ENCODE measurements around the gene THAP4. TPM values are rescaled to one million over a fixed set of nuclear protein-coding genes. Genes with fewer than 3 reads are reported as not detected.
"Not testable (repeated sequence)": the region's sequence is repeated elsewhere in the genome, so short reads cannot be mapped to it uniquely, and the experiment has no call there.

Gene THAP4
- total RNA-seq, 3 donors from 2014 or later, result 35.3 to 45.9 (median 38.1) TPM

DNA sequence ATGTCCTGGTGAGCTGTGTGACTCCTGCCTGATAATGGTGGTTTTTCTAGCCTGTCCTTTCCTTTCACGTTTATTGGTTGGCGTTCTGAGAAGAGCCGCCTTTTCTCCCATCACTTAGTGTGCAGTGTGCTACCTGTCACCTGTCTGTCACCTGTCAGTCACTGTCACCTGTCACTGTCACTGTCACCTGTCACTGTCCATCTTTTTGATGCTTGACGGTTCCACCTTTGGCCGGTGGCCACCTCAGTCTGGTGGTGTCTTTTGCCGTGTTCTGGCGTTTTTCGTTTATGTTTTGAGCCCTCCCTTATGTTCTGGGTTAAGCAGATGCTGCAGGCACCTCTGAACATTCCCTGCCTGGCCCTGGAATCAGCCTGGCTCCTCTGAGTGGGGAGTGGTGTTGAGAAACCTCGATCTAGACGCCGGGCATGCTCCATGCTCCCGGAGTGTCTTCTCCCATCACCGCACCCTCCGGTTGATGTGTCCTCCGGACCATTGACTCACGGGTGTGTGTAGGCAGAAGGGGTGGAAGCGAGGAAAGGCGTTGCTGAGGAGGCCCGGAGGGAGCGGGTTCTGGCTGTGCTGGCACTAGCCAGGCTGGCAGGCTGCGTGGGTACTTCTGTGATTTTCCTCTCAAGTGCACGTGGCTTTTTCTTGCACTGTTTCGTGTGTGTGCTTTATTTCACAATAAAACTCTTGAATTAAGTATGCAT, 28.9 kb upstream of the THAP4 start:
- TF ChIP-seq, protein P1, sequence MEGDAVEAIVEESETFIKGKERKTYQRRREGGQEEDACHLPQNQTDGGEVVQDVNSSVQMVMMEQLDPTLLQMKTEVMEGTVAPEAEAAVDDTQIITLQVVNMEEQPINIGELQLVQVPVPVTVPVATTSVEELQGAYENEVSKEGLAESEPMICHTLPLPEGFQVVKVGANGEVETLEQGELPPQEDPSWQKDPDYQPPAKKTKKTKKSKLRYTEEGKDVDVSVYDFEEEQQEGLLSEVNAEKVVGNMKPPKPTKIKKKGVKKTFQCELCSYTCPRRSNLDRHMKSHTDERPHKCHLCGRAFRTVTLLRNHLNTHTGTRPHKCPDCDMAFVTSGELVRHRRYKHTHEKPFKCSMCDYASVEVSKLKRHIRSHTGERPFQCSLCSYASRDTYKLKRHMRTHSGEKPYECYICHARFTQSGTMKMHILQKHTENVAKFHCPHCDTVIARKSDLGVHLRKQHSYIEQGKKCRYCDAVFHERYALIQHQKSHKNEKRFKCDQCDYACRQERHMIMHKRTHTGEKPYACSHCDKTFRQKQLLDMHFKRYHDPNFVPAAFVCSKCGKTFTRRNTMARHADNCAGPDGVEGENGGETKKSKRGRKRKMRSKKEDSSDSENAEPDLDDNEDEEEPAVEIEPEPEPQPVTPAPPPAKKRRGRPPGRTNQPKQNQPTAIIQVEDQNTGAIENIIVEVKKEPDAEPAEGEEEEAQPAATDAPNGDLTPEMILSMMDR (IDR thresholded peaks at IDR 0.05), result no peak
- TF ChIP-seq POLR2A (IDR thresholded peaks at IDR 0.05) (no peak), POLR2AphosphoS5 (IDR thresholded peaks at IDR 0.05) (no peak)
- Histone ChIP-seq H3K4me3 (no peak overlapping the region), H3K27me3 (no peaks in the 10 kb centered on the region), H3K9me3 (no peaks in the 10 kb centered on the region), H3K36me3 (no peaks in the 10 kb centered on the region), H3K4me1 (no peaks in the 10 kb centered on the region), H3K27ac (peak overlapping the region in 1 of 2 donors; percentile 36)
- no peak for DNase-seq (ENCODE audit: low spot score in 2 of 2)
- intact Hi-C loops (cut with DNase I; ENCODE audit: low total_unique reads), result no loop called here

DNA sequence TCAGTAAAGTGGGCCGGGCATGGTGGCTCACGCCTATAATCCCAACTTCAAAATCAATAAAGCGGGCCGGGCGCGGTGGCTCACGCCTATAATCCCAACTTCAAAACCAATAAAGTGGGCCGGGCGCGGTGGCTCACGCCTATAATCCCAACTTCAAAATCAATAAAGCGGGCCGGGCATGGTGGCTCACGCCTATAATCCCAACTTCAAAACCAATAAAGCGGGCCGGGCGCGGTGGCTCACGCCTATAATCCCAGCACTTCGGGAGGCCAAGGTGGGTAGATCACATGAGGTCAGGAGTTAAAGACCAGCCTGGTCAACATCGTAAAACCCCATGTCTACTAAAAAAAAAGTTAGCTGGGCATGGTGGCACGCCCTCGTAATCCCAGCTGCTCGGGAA, 25.8 kb upstream of the THAP4 start:
- H3K27me3 ChIP-seq; H3K4me1 ChIP-seq; H3K4me3 ChIP-seq; H3K9me3 ChIP-seq; DNase-seq (ENCODE audit: low spot score in 2 of 2); H3K27ac ChIP-seq; H3K36me3 ChIP-seq: not testable (repeated sequence)
- intact Hi-C loops (cut with DNase I; ENCODE audit: low total_unique reads), result loop anchor here (5.0 kb wide), 1 partner anchor 1440 kb away; no protein-coding TSS in a partner anchor

DNA sequence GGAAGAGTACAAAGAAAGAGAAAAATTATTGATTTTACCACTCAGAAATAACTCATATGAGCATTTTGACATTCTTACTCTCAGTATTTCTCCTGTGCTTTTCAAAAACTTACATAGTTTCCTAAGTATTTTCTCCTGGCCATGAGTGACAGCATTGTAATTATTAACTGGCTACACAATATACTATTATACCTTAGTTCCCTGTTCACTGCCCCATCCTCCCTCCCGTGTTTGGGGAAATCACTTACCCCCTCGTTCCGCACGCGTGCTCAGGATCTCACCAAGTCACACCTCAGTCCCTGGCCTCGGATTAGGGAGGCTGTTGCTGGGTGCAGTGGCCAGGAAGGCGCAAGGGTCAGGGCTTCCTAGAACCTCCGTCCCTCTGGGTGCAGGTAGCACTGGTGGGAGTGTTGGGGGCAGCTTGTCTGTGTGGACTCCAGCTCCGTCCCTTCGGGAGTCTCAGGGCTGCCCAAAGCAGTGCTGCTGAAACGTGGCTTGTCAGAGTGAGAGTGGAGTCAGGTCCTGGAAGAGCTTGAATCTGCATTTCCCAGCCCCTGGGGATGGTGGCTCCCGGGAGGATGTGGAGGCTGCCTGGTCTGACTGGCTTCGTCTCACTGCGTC, 23.7 kb upstream of the THAP4 start:
- Histone ChIP-seq H3K9me3 (no peaks in the 10 kb centered on the region), H3K36me3 (no peaks in the 10 kb centered on the region), H3K4me1 (no peaks in the 10 kb centered on the region), H3K27me3 (no peaks in the 10 kb centered on the region), H3K27ac (no peak overlapping the region), H3K4me3 (no peak overlapping the region)
- TF ChIP-seq, protein P1 (IDR thresholded peaks at IDR 0.05), result no peak
- TF ChIP-seq POLR2AphosphoS5 (IDR thresholded peaks at IDR 0.05) (no peak), POLR2A (IDR thresholded peaks at IDR 0.05) (no peak)
- intact Hi-C loops (cut with DNase I; ENCODE audit: low total_unique reads), result loop anchor here (5.0 kb wide), 1 partner anchor 1438 kb away; no protein-coding TSS in a partner anchor
- no peak for DNase-seq (ENCODE audit: low spot score in 2 of 2)

DNA sequence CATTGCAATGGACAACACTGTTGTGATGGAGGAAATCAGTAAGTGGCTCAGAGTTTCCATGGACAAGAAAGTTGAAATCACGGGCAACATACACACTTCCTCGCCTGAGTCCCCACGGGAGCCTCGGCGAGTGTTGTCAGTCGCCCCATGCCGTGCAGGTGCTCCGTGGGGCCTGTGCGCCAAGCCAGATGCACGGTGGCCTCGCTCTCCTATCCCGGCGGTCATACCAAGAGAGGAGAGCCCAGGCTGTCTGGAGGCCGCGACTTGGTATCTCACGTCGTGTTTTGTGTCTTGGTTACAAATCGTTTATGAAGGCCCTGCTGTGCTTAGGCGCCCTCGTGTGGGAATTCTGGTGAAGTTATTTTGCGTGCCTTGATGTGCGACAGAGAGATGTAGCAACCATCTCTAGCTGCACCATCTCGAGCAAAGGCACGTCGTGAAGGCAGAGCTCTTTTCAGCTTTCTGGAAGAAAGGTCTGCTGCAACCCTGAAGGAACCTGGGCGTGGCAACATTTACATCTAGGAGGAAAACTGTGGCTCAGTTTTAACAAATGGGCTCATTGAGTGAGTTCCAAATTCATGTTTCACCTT, 22.3 kb upstream of the THAP4 start:
- no peak for TF ChIP-seq POLR2AphosphoS5 (IDR thresholded peaks at IDR 0.05)
- no peak for TF ChIP-seq POLR2A (IDR thresholded peaks at IDR 0.05)
- TF ChIP-seq, protein P1 (IDR thresholded peaks at IDR 0.05), result peak in 2 of 3 donors; percentile 24 to 31
- no peaks in the 10 kb centered on the region for H3K4me1 ChIP-seq
- H3K27me3 ChIP-seq, result no peaks in the 10 kb centered on the region
- no peaks in the 10 kb centered on the region for H3K9me3 ChIP-seq
- intact Hi-C loops (cut with DNase I; ENCODE audit: low total_unique reads), result no loop called here
- no peaks in the 10 kb centered on the region for H3K36me3 ChIP-seq
- no peak overlapping the region for H3K27ac ChIP-seq
- H3K4me3 ChIP-seq, result no peak overlapping the region
- peak in 1 of 2 donors; percentile 45 for DNase-seq (ENCODE audit: low spot score in 2 of 2)

DNA sequence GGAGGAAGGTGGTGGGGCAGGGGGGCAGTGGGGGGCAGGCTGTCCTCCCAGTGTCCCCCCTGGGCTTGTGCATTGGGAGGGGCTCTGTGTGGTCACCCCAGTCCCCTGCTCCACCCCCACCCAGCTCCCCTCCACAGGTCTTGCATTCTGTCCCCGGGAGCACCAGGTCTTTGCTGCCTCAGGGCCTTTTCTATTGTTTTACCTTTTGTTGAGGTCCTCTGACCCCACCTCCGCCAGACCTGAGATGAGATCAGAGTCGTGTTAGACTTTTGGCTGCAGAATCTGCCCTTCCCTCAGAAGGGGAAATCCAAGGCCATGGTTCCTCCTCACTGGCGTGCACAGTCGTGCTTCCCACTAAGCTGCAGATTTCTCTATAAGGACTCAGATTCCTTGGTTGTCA, 21.3 kb upstream of the THAP4 start:
- intact Hi-C loops (cut with DNase I; ENCODE audit: low total_unique reads), result no loop called here
- Histone ChIP-seq H3K4me1 (no peaks in the 10 kb centered on the region), H3K9me3 (no peaks in the 10 kb centered on the region), H3K27me3 (no peaks in the 10 kb centered on the region), H3K4me3 (no peak overlapping the region), H3K36me3 (no peaks in the 10 kb centered on the region), H3K27ac (no peak overlapping the region)
- TF ChIP-seq POLR2AphosphoS5 (IDR thresholded peaks at IDR 0.05) (no peak), POLR2A (IDR thresholded peaks at IDR 0.05) (no peak)
- TF ChIP-seq, protein P1 (IDR thresholded peaks at IDR 0.05), result no peak
- no peak for DNase-seq (ENCODE audit: low spot score in 2 of 2)

All from breast epithelium (tissue), 4 donors.